ENCODE measurements around the gene VPS13C.

- TF ChIP-seq, protein P1, sequence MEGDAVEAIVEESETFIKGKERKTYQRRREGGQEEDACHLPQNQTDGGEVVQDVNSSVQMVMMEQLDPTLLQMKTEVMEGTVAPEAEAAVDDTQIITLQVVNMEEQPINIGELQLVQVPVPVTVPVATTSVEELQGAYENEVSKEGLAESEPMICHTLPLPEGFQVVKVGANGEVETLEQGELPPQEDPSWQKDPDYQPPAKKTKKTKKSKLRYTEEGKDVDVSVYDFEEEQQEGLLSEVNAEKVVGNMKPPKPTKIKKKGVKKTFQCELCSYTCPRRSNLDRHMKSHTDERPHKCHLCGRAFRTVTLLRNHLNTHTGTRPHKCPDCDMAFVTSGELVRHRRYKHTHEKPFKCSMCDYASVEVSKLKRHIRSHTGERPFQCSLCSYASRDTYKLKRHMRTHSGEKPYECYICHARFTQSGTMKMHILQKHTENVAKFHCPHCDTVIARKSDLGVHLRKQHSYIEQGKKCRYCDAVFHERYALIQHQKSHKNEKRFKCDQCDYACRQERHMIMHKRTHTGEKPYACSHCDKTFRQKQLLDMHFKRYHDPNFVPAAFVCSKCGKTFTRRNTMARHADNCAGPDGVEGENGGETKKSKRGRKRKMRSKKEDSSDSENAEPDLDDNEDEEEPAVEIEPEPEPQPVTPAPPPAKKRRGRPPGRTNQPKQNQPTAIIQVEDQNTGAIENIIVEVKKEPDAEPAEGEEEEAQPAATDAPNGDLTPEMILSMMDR (IDR thresholded peaks at IDR 0.05) = no peak
- TF ChIP-seq ZNF671 (CRISPR knock-in tag; IDR thresholded peaks at IDR 0.05) (no peak), PREB (CRISPR knock-in tag; IDR thresholded peaks at IDR 0.05; ENCODE audit: borderline replicate concordance) (no peak), FOXP1 (CRISPR knock-in tag; IDR thresholded peaks at IDR 0.05; ENCODE audit: borderline replicate concordance) (no peak), JUN (CRISPR knock-in tag; IDR thresholded peaks at IDR 0.05) (no peak), TEAD4 (CRISPR knock-in tag; IDR thresholded peaks at IDR 0.05) (no peak), SP1 (CRISPR knock-in tag; conservative IDR thresholded peaks at IDR 0.05) (no peak)
Observed at GRCh38 chr15:61907753-61908086, 152.5 kb downstream of the VPS13C start.

All from WTC11 (cell line).